Prostate gland (tissue), 2 donors: ENCODE results near the gene LIPK. TPM values are rescaled to one million over a fixed set of nuclear protein-coding genes. Genes with fewer than 3 reads are reported as not detected.

Experiments
- DNase-seq: peaks from one replicate; pipeline ENCODE4 v3.0.0-alpha.2; 2019; ENCODE audit warnings: low spot score
- H3K27ac ChIP-seq, 2 donors: fragments of 200-600 bp; sonication (generic); 2 replicates each; pipeline ENCODE4 v1.5.1; 2017 to 2019
- H3K27me3 ChIP-seq: fragments of 200-600 bp; sonication (generic); replicated peaks from 2 replicates; pipeline ENCODE4 v1.5.1; 2019; ENCODE audit not compliant: insufficient read depth
- H3K36me3 ChIP-seq, 2 donors: fragments of 200-600 bp; sonication (generic); 1 replicate in 1 of 2; 2 replicates in 1 of 2; pipeline versions ENCODE4 v1.5.1 to v1.8.1; 2017 to 2019
- H3K4me1 ChIP-seq: fragments of 200-600 bp; sonication (generic); replicated peaks from 2 replicates; pipeline ENCODE4 v1.5.1; 2019
- H3K4me3 ChIP-seq, 2 donors: fragments of 200-600 bp; sonication (generic); 2 replicates each; pipeline ENCODE4 v1.5.1; 2017 to 2019
- H3K9me3 ChIP-seq: fragments of 200-600 bp; sonication (generic); 2 replicates; pipeline ENCODE4 v1.5.1; 2017
- POLR2A ChIP-seq: fragments of 450-650 bp; IDR thresholded peaks from one replicate; pipeline ENCODE4 v1.6.1; 2016; ENCODE audit warnings: antibody characterized with exemption, mild to moderate bottlenecking
- POLR2AphosphoS5 ChIP-seq: sonication (generic); formaldehyde crosslinking; IDR thresholded peaks from one replicate; pipeline ENCODE4 v1.6.1; 2017; ENCODE audit warnings: antibody characterized with exemption
- WGBS: methylation state at CpG from one replicate; pipeline ENCODE4 v1.1.5; 2018; 5-methylcytosine and 5-hydroxymethylcytosine counted together
- intact Hi-C: fragments of 100-400 bp; cut with DNase I; formaldehyde crosslinking; loops from one replicate; pipeline ENCODE4 v1.14.2; 2022
- total RNA-seq, 2 donors: library from RNA; depleted of rRNA; stranded (reverse); fragments of >200 nt; gene quantifications; one replicate each; pipeline ENCODE4 v1.1.0, GENCODE V29; 2016
- TF ChIP-seq, protein P1 (sequence below), 4 experiments: fragments of 200-600 bp in 2 of 4; fragments of 450-650 bp in 2 of 4; sonication (generic) in 2 of 4; IDR thresholded peaks; 1 replicate in 3 of 4; 2 replicates in 1 of 4; pipeline ENCODE4 v1.5.1; 2016 to 2019; ENCODE audit warnings: antibody characterized with exemption in 4 of 4, mild to moderate bottlenecking in 2 of 4, moderate library complexity in 2 of 4

The LIPK gene
- total RNA-seq, 2 donors from 2014 or later = not detected

- Histone ChIP-seq H3K4me3 (no peak overlapping the region), H3K27me3 (no peaks in the 10 kb centered on the region), H3K4me1 (no peaks in the 10 kb centered on the region), H3K36me3 (no peaks in the 10 kb centered on the region), H3K9me3 (no peaks in the 10 kb centered on the region), H3K27ac (no peak overlapping the region)
- TF ChIP-seq, protein P1, sequence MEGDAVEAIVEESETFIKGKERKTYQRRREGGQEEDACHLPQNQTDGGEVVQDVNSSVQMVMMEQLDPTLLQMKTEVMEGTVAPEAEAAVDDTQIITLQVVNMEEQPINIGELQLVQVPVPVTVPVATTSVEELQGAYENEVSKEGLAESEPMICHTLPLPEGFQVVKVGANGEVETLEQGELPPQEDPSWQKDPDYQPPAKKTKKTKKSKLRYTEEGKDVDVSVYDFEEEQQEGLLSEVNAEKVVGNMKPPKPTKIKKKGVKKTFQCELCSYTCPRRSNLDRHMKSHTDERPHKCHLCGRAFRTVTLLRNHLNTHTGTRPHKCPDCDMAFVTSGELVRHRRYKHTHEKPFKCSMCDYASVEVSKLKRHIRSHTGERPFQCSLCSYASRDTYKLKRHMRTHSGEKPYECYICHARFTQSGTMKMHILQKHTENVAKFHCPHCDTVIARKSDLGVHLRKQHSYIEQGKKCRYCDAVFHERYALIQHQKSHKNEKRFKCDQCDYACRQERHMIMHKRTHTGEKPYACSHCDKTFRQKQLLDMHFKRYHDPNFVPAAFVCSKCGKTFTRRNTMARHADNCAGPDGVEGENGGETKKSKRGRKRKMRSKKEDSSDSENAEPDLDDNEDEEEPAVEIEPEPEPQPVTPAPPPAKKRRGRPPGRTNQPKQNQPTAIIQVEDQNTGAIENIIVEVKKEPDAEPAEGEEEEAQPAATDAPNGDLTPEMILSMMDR (IDR thresholded peaks at IDR 0.05) = peak in 1 of 4 experiments; percentile 17
- TF ChIP-seq POLR2A (no peak), POLR2AphosphoS5 (no peak)
- 56% methylated on average over 2 of the region's 2 CpGs for WGBS
- no peak for DNase-seq
- intact Hi-C loops = no loop called here
These were observed 85.9 kb downstream of the LIPK start for GRCh38 chr10:88791924-88792323.

DNA sequence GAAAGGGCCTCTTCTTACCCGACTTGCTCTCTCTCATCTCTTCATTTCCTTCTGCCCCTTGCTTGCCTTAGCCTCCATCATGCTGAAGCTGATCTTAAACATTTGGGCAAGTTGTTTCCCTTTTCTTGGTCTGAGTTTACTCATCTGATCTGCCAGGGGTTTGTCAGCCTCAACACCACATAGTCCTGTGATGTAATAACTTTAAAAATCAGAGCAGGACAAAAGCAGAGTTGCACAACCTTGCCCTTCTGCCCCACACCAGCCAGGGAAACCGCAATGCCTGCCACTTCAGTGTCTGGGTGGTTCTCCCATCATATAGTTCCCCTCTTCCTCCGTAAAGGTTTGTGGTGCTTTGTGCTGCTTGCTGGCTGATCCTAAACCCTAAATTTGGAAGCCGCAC lies 86.6 kb downstream of the LIPK start:
- Histone ChIP-seq H3K4me1 (no peaks in the 10 kb centered on the region), H3K27ac (no peak overlapping the region), H3K9me3 (no peaks in the 10 kb centered on the region), H3K4me3 (no peak overlapping the region), H3K36me3 (no peaks in the 10 kb centered on the region), H3K27me3 (no peaks in the 10 kb centered on the region)
- TF ChIP-seq POLR2A (no peak), POLR2AphosphoS5 (no peak)
- TF ChIP-seq, protein P1 (IDR thresholded peaks at IDR 0.05) = no peak
- 84% methylated on average over 4 of the region's 4 CpGs for WGBS
- intact Hi-C loops = no loop called here
- no peak for DNase-seq

DNA sequence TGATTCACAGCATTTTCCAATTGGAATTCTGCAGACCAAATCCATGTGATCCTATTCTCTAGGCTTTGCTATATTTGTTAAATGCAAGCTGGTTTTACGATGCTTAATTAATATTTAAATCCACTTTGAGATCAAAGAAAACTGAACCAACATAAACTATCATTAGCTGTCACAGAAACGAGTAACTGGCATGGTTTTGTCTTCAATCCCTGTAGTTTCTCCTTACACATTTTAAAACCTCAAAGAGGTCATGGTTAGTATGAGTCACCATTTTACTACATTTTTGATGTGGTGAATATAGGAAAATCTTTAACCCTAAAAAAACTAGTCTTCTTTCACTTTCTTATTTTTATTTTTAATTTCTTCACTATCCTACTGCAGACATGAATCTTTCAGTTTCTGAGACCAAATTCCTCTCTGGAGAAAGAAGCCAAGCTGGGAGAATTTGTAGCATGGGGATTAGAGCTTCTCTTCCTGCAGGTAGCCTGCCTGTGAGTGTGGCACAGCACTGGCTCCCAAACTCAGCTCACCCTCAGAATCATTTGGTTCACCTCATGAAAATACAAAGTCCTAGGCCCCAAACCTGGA lies 87.8 kb downstream of the LIPK start:
- Histone ChIP-seq H3K4me3 (no peak overlapping the region), H3K27me3 (no peaks in the 10 kb centered on the region), H3K27ac (no peak overlapping the region), H3K9me3 (no peaks in the 10 kb centered on the region), H3K4me1 (no peaks in the 10 kb centered on the region), H3K36me3 (no peaks in the 10 kb centered on the region)
- WGBS = 47% methylated on average over 2 of the region's 2 CpGs
- no peak for TF ChIP-seq POLR2A
- no peak for TF ChIP-seq POLR2AphosphoS5
- TF ChIP-seq, protein P1 (IDR thresholded peaks at IDR 0.05) = no peak
- intact Hi-C loops = no loop called here
- DNase-seq = no peak

DNA sequence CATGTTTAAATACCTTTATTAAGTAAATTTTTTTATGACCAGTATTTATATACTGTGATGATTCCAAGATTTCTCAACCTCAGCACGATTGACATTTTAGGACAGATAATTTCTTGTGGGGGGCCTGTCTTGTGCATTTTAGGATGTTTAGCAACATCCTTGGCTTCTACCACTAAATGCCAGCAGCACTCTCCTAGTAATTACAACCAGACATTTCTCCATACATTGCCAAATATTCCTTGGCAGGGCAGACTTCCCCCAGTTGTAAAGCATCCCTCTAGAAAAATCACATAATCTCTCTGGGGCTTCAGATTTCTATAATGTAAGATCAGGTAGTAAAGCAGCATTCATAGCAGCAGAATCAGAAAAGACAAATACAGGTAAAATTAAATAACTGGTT lies 88.7 kb downstream of the LIPK start:
- no peaks in the 10 kb centered on the region for H3K27me3 ChIP-seq
- DNase-seq = no peak
- H3K36me3 ChIP-seq = no peaks in the 10 kb centered on the region
- H3K27ac ChIP-seq = no peak overlapping the region
- intact Hi-C loops = no loop called here
- TF ChIP-seq POLR2A = no peak
- TF ChIP-seq, protein P1 (IDR thresholded peaks at IDR 0.05) = no peak
- no peak for TF ChIP-seq POLR2AphosphoS5
- no peaks in the 10 kb centered on the region for H3K4me1 ChIP-seq
- WGBS = 44% methylated on average over 1 of the region's 1 CpG
- no peaks in the 10 kb centered on the region for H3K9me3 ChIP-seq
- no peak overlapping the region for H3K4me3 ChIP-seq
